GM19372 (cell line): ENCODE measurements around the gene KCNK6.
"Not testable (repeated sequence)": the region's sequence is repeated elsewhere in the genome, so short reads cannot be mapped to it uniquely, and the experiment has no call there.

ENCODE experiments used
- ATAC-seq: cut with Tn5 transposase; IDR thresholded peaks from one replicate; pipeline ENCODE4 v1.9.1; 2021; ENCODE audit warnings: mild to moderate bottlenecking, low read depth, moderate library complexity; ENCODE audit not compliant: unreplicated experiment

Gene KCNK6

GRCh38 chr19:38320969-38321339 is 1.3 kb downstream of the KCNK6 start:
- no peak for ATAC-seq

- no peak for ATAC-seq
Measured at GRCh38 chr19:38321646-38322196, 2.1 kb downstream of the KCNK6 start.

- ATAC-seq = no peak
Measured at GRCh38 chr19:38323291-38323690, 3.6 kb downstream of the KCNK6 start.

GRCh38 chr19:38324431-38324830 is 4.8 kb downstream of the KCNK6 start:
- ATAC-seq = no peak

- ATAC-seq = no peak
Measured at GRCh38 chr19:38326591-38326990, 6.9 kb downstream of the KCNK6 start.

- ATAC-seq = no peak
Measured at GRCh38 chr19:38329651-38330050, 10.0 kb downstream of the KCNK6 start.

- ATAC-seq = no peak
Measured at GRCh38 chr19:38331728-38332127, 12.1 kb downstream of the KCNK6 start.

- no peak for ATAC-seq
Measured at GRCh38 chr19:38333245-38333644, 13.6 kb downstream of the KCNK6 start.

GRCh38 chr19:38335949-38336637 is 16.4 kb downstream of the KCNK6 start:
- ATAC-seq = peak; percentile 64

- peak; percentile 42 for ATAC-seq
Measured at GRCh38 chr19:38336638-38337359, 17.2 kb downstream of the KCNK6 start.

GRCh38 chr19:38337360-38337653 is 17.7 kb downstream of the KCNK6 start:
- ATAC-seq = no peak

GRCh38 chr19:38339011-38339410 is 19.4 kb downstream of the KCNK6 start:
- ATAC-seq = not testable (repeated sequence)

GRCh38 chr19:38340927-38341326 is 21.3 kb downstream of the KCNK6 start:
- no peak for ATAC-seq

GRCh38 chr19:38346837-38347236 is 27.2 kb downstream of the KCNK6 start:
- no peak for ATAC-seq

GRCh38 chr19:38350883-38351282 is 31.2 kb downstream of the KCNK6 start:
- no peak for ATAC-seq

GRCh38 chr19:38351865-38352395 is 32.3 kb downstream of the KCNK6 start:
- ATAC-seq = no peak

GRCh38 chr19:38352611-38353010 is 33.0 kb downstream of the KCNK6 start:
- ATAC-seq = no peak

- ATAC-seq = no peak
Measured at GRCh38 chr19:38355728-38356725, 36.4 kb downstream of the KCNK6 start.

GRCh38 chr19:38358071-38358470 is 38.4 kb downstream of the KCNK6 start:
- ATAC-seq = no peak

GRCh38 chr19:38359242-38360021 is 39.8 kb downstream of the KCNK6 start:
- no peak for ATAC-seq
